Esophagus squamous epithelium (tissue), 4 donors: ENCODE results near the gene SPZ1.

Experiments used
- POLR2A ChIP-seq, 4 donors: fragments of 450-650 bp; IDR thresholded peaks; one replicate each; pipeline ENCODE4 v1.6.1; 2017; ENCODE audit warnings: antibody characterized with exemption in 4 of 4, mild to moderate bottlenecking in 4 of 4, moderate library complexity in 3 of 4
- TF ChIP-seq, protein P1 (sequence below), 6 experiments: fragments of 450-650 bp in 4 of 6; fragments of 200-600 bp in 2 of 6; sonication (generic) in 2 of 6; IDR thresholded peaks; one replicate each; pipeline ENCODE4 v1.5.1; 2016 to 2019; ENCODE audit warnings: antibody characterized with exemption in 6 of 6, mild to moderate bottlenecking in 4 of 6, moderate library complexity in 4 of 6

GRCh38 chr5:80337379-80337778 lies 17.6 kb downstream of the SPZ1 start:
- TF ChIP-seq, protein P1, sequence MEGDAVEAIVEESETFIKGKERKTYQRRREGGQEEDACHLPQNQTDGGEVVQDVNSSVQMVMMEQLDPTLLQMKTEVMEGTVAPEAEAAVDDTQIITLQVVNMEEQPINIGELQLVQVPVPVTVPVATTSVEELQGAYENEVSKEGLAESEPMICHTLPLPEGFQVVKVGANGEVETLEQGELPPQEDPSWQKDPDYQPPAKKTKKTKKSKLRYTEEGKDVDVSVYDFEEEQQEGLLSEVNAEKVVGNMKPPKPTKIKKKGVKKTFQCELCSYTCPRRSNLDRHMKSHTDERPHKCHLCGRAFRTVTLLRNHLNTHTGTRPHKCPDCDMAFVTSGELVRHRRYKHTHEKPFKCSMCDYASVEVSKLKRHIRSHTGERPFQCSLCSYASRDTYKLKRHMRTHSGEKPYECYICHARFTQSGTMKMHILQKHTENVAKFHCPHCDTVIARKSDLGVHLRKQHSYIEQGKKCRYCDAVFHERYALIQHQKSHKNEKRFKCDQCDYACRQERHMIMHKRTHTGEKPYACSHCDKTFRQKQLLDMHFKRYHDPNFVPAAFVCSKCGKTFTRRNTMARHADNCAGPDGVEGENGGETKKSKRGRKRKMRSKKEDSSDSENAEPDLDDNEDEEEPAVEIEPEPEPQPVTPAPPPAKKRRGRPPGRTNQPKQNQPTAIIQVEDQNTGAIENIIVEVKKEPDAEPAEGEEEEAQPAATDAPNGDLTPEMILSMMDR (IDR thresholded peaks at IDR 0.05): no peak
- no peak for TF ChIP-seq POLR2A (IDR thresholded peaks at IDR 0.05)
